Adrenal gland (tissue), 5 donors: ENCODE data around the gene NOP53.
"Not testable (repeated sequence)": the region's sequence is repeated elsewhere in the genome, so short reads cannot be mapped to it uniquely, and the experiment has no call there.

Source experiments
- POLR2A ChIP-seq, 2 donors: fragments of 450-650 bp; IDR thresholded peaks; one replicate each; pipeline ENCODE4 v1.6.1; 2017; ENCODE audit warnings: antibody characterized with exemption in 2 of 2, mild to moderate bottlenecking in 2 of 2, moderate library complexity in 1 of 2
- TF ChIP-seq, protein P1 (sequence below), 6 experiments: fragments of 450-650 bp in 4 of 6; fragments of 200-600 bp in 2 of 6; sonication (generic) in 1 of 6; IDR thresholded peaks; 1 replicate in 5 of 6; 2 replicates in 1 of 6; pipeline versions ENCODE4 v1.5.1 to v1.8.0; 2016 to 2021; ENCODE audit warnings: antibody characterized with exemption in 6 of 6, mild to moderate bottlenecking in 2 of 6, moderate library complexity in 1 of 6
- donor health status: DM: no; HTN: no; CAD: no.

DNA sequence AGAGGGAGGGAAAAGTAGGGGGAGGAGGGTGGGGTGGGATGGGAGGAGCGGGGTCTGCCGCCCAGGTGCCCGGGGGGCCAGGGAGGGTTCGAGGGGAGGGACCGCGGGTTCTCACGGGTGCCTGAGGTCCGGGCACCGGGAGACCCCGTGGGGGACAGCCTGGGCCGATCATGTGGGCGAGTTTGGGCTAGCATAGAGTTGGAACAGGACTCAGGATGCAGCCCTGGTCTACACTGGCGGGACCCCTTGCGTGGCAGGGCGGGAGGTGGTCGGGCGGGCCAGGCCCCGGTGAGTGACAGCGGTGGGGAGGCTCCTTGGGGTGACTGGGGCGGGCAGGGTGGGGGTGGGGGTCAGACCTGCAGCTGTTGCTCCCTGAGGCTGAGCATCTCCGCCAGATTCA, 57.8 kb downstream of the NOP53 start:
- TF ChIP-seq, protein P1, sequence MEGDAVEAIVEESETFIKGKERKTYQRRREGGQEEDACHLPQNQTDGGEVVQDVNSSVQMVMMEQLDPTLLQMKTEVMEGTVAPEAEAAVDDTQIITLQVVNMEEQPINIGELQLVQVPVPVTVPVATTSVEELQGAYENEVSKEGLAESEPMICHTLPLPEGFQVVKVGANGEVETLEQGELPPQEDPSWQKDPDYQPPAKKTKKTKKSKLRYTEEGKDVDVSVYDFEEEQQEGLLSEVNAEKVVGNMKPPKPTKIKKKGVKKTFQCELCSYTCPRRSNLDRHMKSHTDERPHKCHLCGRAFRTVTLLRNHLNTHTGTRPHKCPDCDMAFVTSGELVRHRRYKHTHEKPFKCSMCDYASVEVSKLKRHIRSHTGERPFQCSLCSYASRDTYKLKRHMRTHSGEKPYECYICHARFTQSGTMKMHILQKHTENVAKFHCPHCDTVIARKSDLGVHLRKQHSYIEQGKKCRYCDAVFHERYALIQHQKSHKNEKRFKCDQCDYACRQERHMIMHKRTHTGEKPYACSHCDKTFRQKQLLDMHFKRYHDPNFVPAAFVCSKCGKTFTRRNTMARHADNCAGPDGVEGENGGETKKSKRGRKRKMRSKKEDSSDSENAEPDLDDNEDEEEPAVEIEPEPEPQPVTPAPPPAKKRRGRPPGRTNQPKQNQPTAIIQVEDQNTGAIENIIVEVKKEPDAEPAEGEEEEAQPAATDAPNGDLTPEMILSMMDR (IDR thresholded peaks at IDR 0.05) = not testable (repeated sequence)
- TF ChIP-seq POLR2A (IDR thresholded peaks at IDR 0.05) = not testable (repeated sequence)
